ENCODE results near the gene PLXNC1.

The PLXNC1 gene

GRCh38 chr12:94174576-94174975 lies 26.2 kb downstream of the PLXNC1 start (continued):
- TF ChIP-seq RBAK (tag by site-specific recombination; IDR thresholded peaks at IDR 0.05) (no peak), KLF7 (tag by site-specific recombination; IDR thresholded peaks at IDR 0.05; ENCODE audit: borderline replicate concordance) (no peak)

- Histone ChIP-seq H3K9me3 (ENCODE audit: control insufficient read depth, insufficient read depth, low read depth, low read length) (no peaks in the 10 kb centered on the region), H3K4me1 (ENCODE audit: control insufficient read depth, insufficient read depth, low read length) (no peaks in the 10 kb centered on the region), H3K4me3 (ENCODE audit: low read depth, low read length) (no peak overlapping the region), H3K27ac (ENCODE audit: extremely low read depth, low read depth, low read length) (no peak overlapping the region), H3K36me3 (ENCODE audit: control insufficient read depth in 2 of 2, insufficient read depth in 1 of 2, low read length in 2 of 2) (no peaks in the 10 kb centered on the region)
- CTCF ChIA-PET, result no interaction called here
- POLR2A ChIA-PET, result no interaction called here
- no peak for TF ChIP-seq ZNF830 (tag by site-specific recombination; IDR thresholded peaks at IDR 0.05; ENCODE audit: low read depth)
- peak; percentile 44 for TF ChIP-seq REST (tag by site-specific recombination; IDR thresholded peaks at IDR 0.05)
These were observed 27.6 kb downstream of the PLXNC1 start for GRCh38 chr12:94175763-94176668.

- TF ChIP-seq SETDB1 (IDR thresholded peaks at IDR 0.05; ENCODE audit: insufficient read length, low read length), result peak; percentile 29
- no peak for TF ChIP-seq KLF9 (tag by site-specific recombination; IDR thresholded peaks at IDR 0.05; ENCODE audit: low read depth)
- H3K27ac ChIP-seq (ENCODE audit: extremely low read depth, low read depth, low read length), result no peak overlapping the region
- POLR2A ChIA-PET, result no interaction called here
- no peaks in the 10 kb centered on the region for H3K4me1 ChIP-seq (ENCODE audit: control insufficient read depth, insufficient read depth, low read length)
- H3K36me3 ChIP-seq (ENCODE audit: control insufficient read depth in 2 of 2, insufficient read depth in 1 of 2, low read length in 2 of 2), result no peaks in the 10 kb centered on the region
- H3K4me3 ChIP-seq (ENCODE audit: low read depth, low read length), result no peak overlapping the region
- CTCF ChIA-PET, result interaction anchor here (0.5 to 0.6 kb wide), 2 partner anchors 675 to 896 kb away, joined by 3 read pairs; no protein-coding TSS in a partner anchor
- H3K9me3 ChIP-seq (ENCODE audit: control insufficient read depth, insufficient read depth, low read depth, low read length), result no peaks in the 10 kb centered on the region
These were observed 29.7 kb downstream of the PLXNC1 start for GRCh38 chr12:94178054-94178453.

GRCh38 chr12:94178882-94179281 lies 30.5 kb downstream of the PLXNC1 start:
- CTCF ChIA-PET, result interaction anchor here (0.5 kb wide), 1 partner anchor 896 kb away, joined by 3 read pairs; no protein-coding TSS in a partner anchor
- POLR2A ChIA-PET, result no interaction called here
- H3K27ac ChIP-seq (ENCODE audit: extremely low read depth, low read depth, low read length), result no peak overlapping the region
- no peak overlapping the region for H3K4me3 ChIP-seq (ENCODE audit: low read depth, low read length)
- TF ChIP-seq ZNF423 (tag by site-specific recombination; IDR thresholded peaks at IDR 0.05) (no peak), ZNF394 (tag by site-specific recombination; IDR thresholded peaks at IDR 0.05; ENCODE audit: borderline replicate concordance) (no peak), TCF7L2 (IDR thresholded peaks at IDR 0.05; ENCODE audit: borderline replicate concordance, low read depth, low read length) (no peak), SCRT2 (tag by site-specific recombination; IDR thresholded peaks at IDR 0.05) (no peak), ZNF560 (tag by site-specific recombination; IDR thresholded peaks at IDR 0.05; ENCODE audit: borderline replicate concordance) (no peak), GLIS1 (tag by site-specific recombination; IDR thresholded peaks at IDR 0.05) (no peak), KLF9 (tag by site-specific recombination; IDR thresholded peaks at IDR 0.05; ENCODE audit: low read depth) (no peak), ZNF585B (tag by site-specific recombination; IDR thresholded peaks at IDR 0.05) (no peak), ZNF202 (tag by site-specific recombination; IDR thresholded peaks at IDR 0.05; ENCODE audit: borderline replicate concordance) (no peak), ZBTB10 (tag by site-specific recombination; IDR thresholded peaks at IDR 0.05) (no peak)
- no peaks in the 10 kb centered on the region for H3K9me3 ChIP-seq (ENCODE audit: control insufficient read depth, insufficient read depth, low read depth, low read length)
- no peaks in the 10 kb centered on the region for H3K36me3 ChIP-seq (ENCODE audit: control insufficient read depth in 2 of 2, insufficient read depth in 1 of 2, low read length in 2 of 2)
- H3K4me1 ChIP-seq (ENCODE audit: control insufficient read depth, insufficient read depth, low read length), result no peaks in the 10 kb centered on the region

Measured in HEK293 (cell line).